PC-3 (cell line): ENCODE measurements around the gene SMAD1.

ENCODE experiments used
- CTCF ChIP-seq: fragments of 300-600 bp; sonication (generic); conservative IDR thresholded peaks from 2 replicates; pipeline ENCODE4 v1.5.1; 2017; ENCODE audit warnings: antibody characterized with exemption, low read depth, mild to moderate bottlenecking, low read length
- EZH2 ChIP-seq: fragments of 300-600 bp; sonication (generic); IDR thresholded peaks from one replicate; pipeline ENCODE4 v1.6.1; 2017; ENCODE audit warnings: antibody characterized with exemption, mild to moderate bottlenecking, low read length; ENCODE audit not compliant: unreplicated experiment
- EZH2phosphoT487 ChIP-seq: fragments of 300-600 bp; sonication (generic); IDR thresholded peaks from 2 replicates; pipeline ENCODE4 v1.6.1; 2018; ENCODE audit warnings: mild to moderate bottlenecking, antibody characterized with exemption, low read length, borderline replicate concordance

- TF ChIP-seq CTCF: no peak
- TF ChIP-seq EZH2: no peak
- TF ChIP-seq EZH2phosphoT487: no peak
Measured at GRCh38 chr4:145501051-145501660, 19.5 kb downstream of the SMAD1 start.
